Natural killer cell (primary cell): ENCODE data around the gene DIP2C. TPM values are rescaled to one million over a fixed set of nuclear protein-coding genes. Genes with fewer than 3 reads are reported as not detected.

Experiments used
- ATAC-seq, 3 donors: fragments of 150-1000 bp in 2 of 3; fragments of 200-7000 bp in 1 of 3; cut with Tn5 transposase; 1 replicate in 1 of 3; 2 replicates in 2 of 3; pipeline ENCODE4 v1.10.0; 2021; ENCODE audit warnings: mild to moderate bottlenecking in 2 of 3, moderate library complexity in 2 of 3
- DNase-seq, 2 donors: peaks; one replicate each; pipeline versions ENCODE4 v3.0.0 to v3.0.0-alpha.2; 2013 to 2021; ENCODE audit warnings: mixed read lengths in 1 of 2
- H3K27ac ChIP-seq: one replicate; pipeline ENCODE4 v1.5.1; 2013; ENCODE audit warnings: mild to moderate bottlenecking, low read length
- H3K27me3 ChIP-seq: one replicate; pipeline ENCODE4 v1.6.1; 2013; ENCODE audit warnings: low read length; ENCODE audit not compliant: control insufficient read depth, insufficient read depth
- H3K36me3 ChIP-seq: one replicate; pipeline ENCODE4 v1.6.1; 2013; ENCODE audit warnings: low read length; ENCODE audit not compliant: control insufficient read depth, insufficient read depth
- H3K4me1 ChIP-seq: one replicate; pipeline ENCODE4 v1.6.1; 2013; ENCODE audit warnings: low read length; ENCODE audit not compliant: control insufficient read depth, insufficient read depth
- H3K4me3 ChIP-seq: one replicate; pipeline ENCODE4 v1.5.1; 2013; ENCODE audit warnings: low read length
- H3K9me3 ChIP-seq: one replicate; pipeline ENCODE4 v1.6.1; 2013; ENCODE audit warnings: low read length; ENCODE audit not compliant: control insufficient read depth, insufficient read depth
- H3K27ac Mint-ChIP-seq, 2 donors: one replicate each; pipeline ENCODE4 v1.8.0; 2022; ENCODE audit warnings: mild to moderate bottlenecking in 2 of 2, mixed read lengths in 2 of 2, moderate library complexity in 1 of 2
- H3K27me3 Mint-ChIP-seq, 2 donors: one replicate each; pipeline ENCODE4 v1.8.0; 2022; ENCODE audit warnings: low read depth in 2 of 2, mixed read lengths in 2 of 2
- H3K36me3 Mint-ChIP-seq: one replicate; pipeline ENCODE4 v1.8.0; 2022; ENCODE audit warnings: mixed read lengths
- H3K4me1 Mint-ChIP-seq, 2 donors: one replicate each; pipeline ENCODE4 v1.8.0; 2022; ENCODE audit warnings: mixed read lengths in 2 of 2
- H3K4me3 Mint-ChIP-seq: one replicate; pipeline ENCODE4 v1.8.0; 2022; ENCODE audit warnings: mild to moderate bottlenecking, moderate library complexity, mixed read lengths
- H3K9me3 Mint-ChIP-seq, 2 donors: one replicate each; pipeline ENCODE4 v1.8.0; 2022; ENCODE audit warnings: mixed read lengths in 2 of 2
- CTCF ChIP-seq: fragments of 200-600 bp; IDR thresholded peaks from one replicate; pipeline ENCODE4 v1.8.0; 2022; ENCODE audit warnings: antibody characterized with exemption
- WGBS: methylation state at CpG from one replicate; pipeline ENCODE4 v1.1.7; 2013; ENCODE audit warnings: missing lambda C conversion rate; ENCODE audit not compliant: insufficient coverage; 5-methylcytosine and 5-hydroxymethylcytosine counted together
- intact Hi-C: fragments of 100-400 bp; cut with micrococcal nuclease; formaldehyde crosslinking; loops from one replicate; pipeline ENCODE4 v1.14.2; 2022
- total RNA-seq, 4 donors: library from RNA; stranded (reverse); fragments of 120-200 nt in 1 of 4; gene quantifications; one replicate each; pipeline versions ENCODE4 v1.2.3 to v1.2.4, GENCODE V29; 2013 to 2022

DIP2C gene
- total RNA-seq, 3 donors from 2014 or later (not counting 1 experiment from before 2014, with no cell fraction given), result 1.5 to 5.8 (median 3.8) TPM

DNA sequence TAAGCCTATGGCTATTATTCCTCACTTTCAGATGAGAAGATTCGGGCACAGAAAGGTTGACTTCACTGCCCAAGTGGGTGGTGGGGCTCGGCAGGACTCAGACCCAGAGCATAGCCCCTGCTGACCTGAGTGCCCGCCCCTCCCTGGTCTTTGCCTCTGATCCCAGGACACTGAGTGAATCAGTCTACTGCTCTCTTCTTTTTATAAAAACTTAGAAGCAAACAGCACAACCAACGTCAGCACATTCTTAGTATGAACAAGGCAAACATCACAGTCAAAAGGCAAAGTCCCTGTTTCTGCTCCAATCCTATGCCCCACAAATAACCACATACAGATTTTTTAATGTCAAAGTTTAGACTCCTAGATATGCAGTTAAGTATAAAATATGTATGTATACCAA, 316.5 kb downstream of the DIP2C start:
- Mint-ChIP-seq H3K9me3 (no peaks in the 10 kb centered on the region), H3K4me3 (no peak overlapping the region), H3K27ac (no peak overlapping the region), H3K36me3 (no peaks in the 10 kb centered on the region), H3K4me1 (peaks cover 11 to 12% of the 10 kb centered on the region in 2 donors), H3K27me3 (peaks cover 7 to 23% of the 10 kb centered on the region in 2 donors)
- WGBS, result 89% methylated on average over 4 of the region's 4 CpGs
- H3K9me3 ChIP-seq, result no peaks in the 10 kb centered on the region
- H3K4me1 ChIP-seq, result peaks cover 7% of the 10 kb centered on the region
- DNase-seq, result no peak
- no peak overlapping the region for H3K27ac ChIP-seq
- no peak for ATAC-seq
- H3K36me3 ChIP-seq, result no peaks in the 10 kb centered on the region
- intact Hi-C loops, result no loop called here
- TF ChIP-seq CTCF, result no peak
- no peak overlapping the region for H3K4me3 ChIP-seq
- no peaks in the 10 kb centered on the region for H3K27me3 ChIP-seq

DNA sequence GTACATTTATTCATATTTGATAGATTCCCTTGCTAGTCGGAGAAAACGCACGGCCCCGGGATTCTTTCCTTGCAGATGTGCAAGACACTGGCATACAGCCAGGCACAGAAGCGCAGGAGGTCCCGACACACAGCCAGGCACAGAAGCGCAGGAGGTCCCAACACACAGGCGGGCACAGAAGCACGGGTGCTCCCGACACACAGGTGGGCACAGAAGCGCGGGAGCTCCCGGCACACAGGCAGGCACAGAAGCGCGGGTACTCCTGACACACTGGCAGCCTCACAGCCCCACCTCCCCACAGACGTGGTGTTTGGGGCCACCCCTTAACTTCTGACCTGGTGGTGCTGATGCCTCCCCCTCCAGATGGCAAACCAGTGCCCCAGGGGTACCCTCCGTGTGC, 316.9 kb downstream of the DIP2C start:
- TF ChIP-seq CTCF, result no peak
- H3K4me3 ChIP-seq, result no peak overlapping the region
- DNase-seq (no peak), ATAC-seq (no peak)
- no peak overlapping the region for H3K27ac ChIP-seq
- no peaks in the 10 kb centered on the region for H3K27me3 ChIP-seq
- Mint-ChIP-seq H3K27ac (no peak overlapping the region), H3K4me1 (peaks cover 9 to 10% of the 10 kb centered on the region in 2 donors), H3K36me3 (no peaks in the 10 kb centered on the region), H3K4me3 (no peak overlapping the region), H3K27me3 (peaks cover 4 to 23% of the 10 kb centered on the region in 2 donors), H3K9me3 (no peaks in the 10 kb centered on the region)
- H3K36me3 ChIP-seq, result no peaks in the 10 kb centered on the region
- 92% methylated on average over 17 of the region's 17 CpGs for WGBS
- intact Hi-C loops, result no loop called here
- peaks cover 7% of the 10 kb centered on the region for H3K4me1 ChIP-seq
- H3K9me3 ChIP-seq, result no peaks in the 10 kb centered on the region

DNA sequence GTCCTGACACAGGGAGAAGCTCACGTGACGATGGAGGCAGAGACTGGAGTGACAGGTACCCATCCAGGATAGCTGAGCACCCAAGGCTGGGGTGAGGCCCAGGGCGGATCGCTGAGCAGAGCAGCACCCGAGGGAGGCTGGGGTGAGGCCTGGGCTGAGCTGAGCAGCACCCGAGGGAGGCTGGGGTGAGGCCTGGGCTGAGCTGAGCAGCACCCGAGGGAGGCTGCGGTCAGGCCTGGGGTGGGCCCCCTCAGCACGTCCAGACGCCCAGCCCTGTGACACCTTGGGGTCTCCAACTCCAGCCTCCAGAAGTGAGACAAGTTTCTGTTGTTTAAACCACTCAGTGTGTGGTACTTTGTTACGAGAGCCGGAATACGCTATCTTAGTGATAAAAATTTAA, 318.0 kb downstream of the DIP2C start:
- Mint-ChIP-seq H3K27ac (no peak overlapping the region), H3K4me1 (no peaks in the 10 kb centered on the region), H3K36me3 (no peaks in the 10 kb centered on the region), H3K9me3 (no peaks in the 10 kb centered on the region), H3K4me3 (no peak overlapping the region), H3K27me3 (peaks cover 4 to 23% of the 10 kb centered on the region in 2 donors)
- WGBS, result 84% methylated on average over 13 of the region's 13 CpGs
- Histone ChIP-seq H3K4me1 (no peaks in the 10 kb centered on the region), H3K27ac (no peak overlapping the region), H3K27me3 (no peaks in the 10 kb centered on the region), H3K36me3 (no peaks in the 10 kb centered on the region), H3K4me3 (no peak overlapping the region), H3K9me3 (no peaks in the 10 kb centered on the region)
- no peak for TF ChIP-seq CTCF
- DNase-seq (no peak), ATAC-seq (peak in 1 of 3 donors; percentile 14)
- intact Hi-C loops, result no loop called here

GRCh38 chr10:370449-370825, 319.0 kb downstream of the DIP2C start:
- intact Hi-C loops, result no loop called here
- no peaks in the 10 kb centered on the region for H3K36me3 Mint-ChIP-seq
- H3K27ac ChIP-seq, result no peak overlapping the region
- no peak overlapping the region for H3K4me3 ChIP-seq
- WGBS, result 86% methylated on average over 5 of the region's 6 CpGs
- H3K27me3 ChIP-seq, result no peaks in the 10 kb centered on the region
- H3K27ac Mint-ChIP-seq, result no peak overlapping the region
- H3K4me3 Mint-ChIP-seq, result no peak overlapping the region
- no peak for TF ChIP-seq CTCF
- H3K9me3 ChIP-seq, result no peaks in the 10 kb centered on the region
- ATAC-seq, result no peak
- H3K27me3 Mint-ChIP-seq, result peaks cover 0 to 16% of the 10 kb centered on the region in 2 donors
- H3K36me3 ChIP-seq, result no peaks in the 10 kb centered on the region
- no peaks in the 10 kb centered on the region for H3K9me3 Mint-ChIP-seq
- DNase-seq, result no peak
- H3K4me1 ChIP-seq, result no peaks in the 10 kb centered on the region
- H3K4me1 Mint-ChIP-seq, result no peaks in the 10 kb centered on the region
